Stomach (tissue), 4 donors: Measurements from ENCODE around the gene BPI.
"Not testable (repeated sequence)": the region's sequence is repeated elsewhere in the genome, so short reads cannot be mapped to it uniquely, and the experiment has no call there.

Experiments
- CTCF ChIP-seq, 7 experiments: fragments of 450-650 bp in 4 of 7; fragments of 200-600 bp in 3 of 7; sonication (generic) in 3 of 7; IDR thresholded peaks; one replicate each; pipeline ENCODE4 v1.5.1; 2016 to 2019; ENCODE audit warnings: antibody characterized with exemption in 7 of 7, control low read depth in 2 of 7, mild to moderate bottlenecking in 1 of 7
- EP300 ChIP-seq: sonication (generic); formaldehyde crosslinking; IDR thresholded peaks from one replicate; pipeline ENCODE4 v1.6.1; 2017; ENCODE audit warnings: antibody characterized with exemption
- POLR2A ChIP-seq, 4 donors: fragments of 450-650 bp; IDR thresholded peaks; one replicate each; pipeline ENCODE4 v1.6.1; 2016; ENCODE audit warnings: antibody characterized with exemption in 4 of 4, control low read depth in 2 of 4, mild to moderate bottlenecking in 1 of 4, moderate library complexity in 1 of 4
- POLR2AphosphoS5 ChIP-seq, 3 donors: sonication (generic); formaldehyde crosslinking; IDR thresholded peaks; one replicate each; pipeline ENCODE4 v1.6.1; 2016; ENCODE audit warnings: antibody characterized with exemption in 3 of 3

- TF ChIP-seq CTCF (IDR thresholded peaks at IDR 0.05); POLR2A (IDR thresholded peaks at IDR 0.05); EP300; POLR2AphosphoS5 (IDR thresholded peaks at IDR 0.05): not testable (repeated sequence)
These were observed 73.9 kb downstream of the BPI start for GRCh38 chr20:38377838-38378237.
